ENCODE measurements around the gene DZIP3.

The DZIP3 gene

DNA sequence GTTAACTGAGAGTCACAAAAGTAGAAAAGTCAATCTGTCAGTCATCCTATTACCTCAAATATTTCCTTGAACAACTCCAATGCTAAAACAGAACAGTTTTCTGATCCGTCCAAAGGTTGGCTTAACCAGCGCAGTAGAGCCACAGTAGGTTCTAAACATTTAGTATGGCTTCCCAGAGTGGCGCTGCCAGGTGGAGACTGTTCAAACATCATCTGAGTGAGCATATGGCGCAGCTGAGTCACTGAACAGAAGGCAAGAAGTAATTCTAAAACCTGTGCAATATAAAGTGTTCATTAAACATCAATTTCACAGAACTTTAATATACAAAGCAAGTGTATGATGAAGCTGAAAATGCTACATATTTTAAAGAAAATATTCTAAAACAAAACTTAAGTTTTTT, 20.2 kb upstream of the DZIP3 start (continued):
- TF ChIP-seq ZFP30 (CRISPR knock-in tag; IDR thresholded peaks at IDR 0.05) (no peak), BACH2 (CRISPR knock-in tag; IDR thresholded peaks at IDR 0.05; ENCODE audit: borderline replicate concordance) (no peak), ZNF8 (CRISPR knock-in tag; IDR thresholded peaks at IDR 0.05) (no peak), OSR1 (CRISPR knock-in tag; IDR thresholded peaks at IDR 0.05) (no peak), ARNTL (CRISPR knock-in tag; IDR thresholded peaks at IDR 0.05; ENCODE audit: borderline replicate concordance, low read depth) (no peak), PPARA (CRISPR knock-in tag; IDR thresholded peaks at IDR 0.05; ENCODE audit: borderline replicate concordance) (no peak), TOX (CRISPR knock-in tag; IDR thresholded peaks at IDR 0.05; ENCODE audit: borderline replicate concordance) (no peak), ISL1 (CRISPR knock-in tag; IDR thresholded peaks at IDR 0.05) (no peak), ZNF565 (CRISPR knock-in tag; conservative IDR thresholded peaks at IDR 0.05; ENCODE audit: low read depth) (no peak)
- TF ChIP-seq, protein P1, sequence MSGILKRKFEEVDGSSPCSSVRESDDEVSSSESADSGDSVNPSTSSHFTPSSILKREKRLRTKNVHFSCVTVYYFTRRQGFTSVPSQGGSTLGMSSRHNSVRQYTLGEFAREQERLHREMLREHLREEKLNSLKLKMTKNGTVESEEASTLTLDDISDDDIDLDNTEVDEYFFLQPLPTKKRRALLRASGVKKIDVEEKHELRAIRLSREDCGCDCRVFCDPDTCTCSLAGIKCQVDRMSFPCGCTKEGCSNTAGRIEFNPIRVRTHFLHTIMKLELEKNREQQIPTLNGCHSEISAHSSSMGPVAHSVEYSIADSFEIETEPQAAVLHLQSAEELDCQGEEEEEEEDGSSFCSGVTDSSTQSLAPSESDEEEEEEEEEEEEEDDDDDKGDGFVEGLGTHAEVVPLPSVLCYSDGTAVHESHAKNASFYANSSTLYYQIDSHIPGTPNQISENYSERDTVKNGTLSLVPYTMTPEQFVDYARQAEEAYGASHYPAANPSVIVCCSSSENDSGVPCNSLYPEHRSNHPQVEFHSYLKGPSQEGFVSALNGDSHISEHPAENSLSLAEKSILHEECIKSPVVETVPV (CRISPR knock-in tag; IDR thresholded peaks at IDR 0.05), result no peak
- TF ChIP-seq, protein P2, sequence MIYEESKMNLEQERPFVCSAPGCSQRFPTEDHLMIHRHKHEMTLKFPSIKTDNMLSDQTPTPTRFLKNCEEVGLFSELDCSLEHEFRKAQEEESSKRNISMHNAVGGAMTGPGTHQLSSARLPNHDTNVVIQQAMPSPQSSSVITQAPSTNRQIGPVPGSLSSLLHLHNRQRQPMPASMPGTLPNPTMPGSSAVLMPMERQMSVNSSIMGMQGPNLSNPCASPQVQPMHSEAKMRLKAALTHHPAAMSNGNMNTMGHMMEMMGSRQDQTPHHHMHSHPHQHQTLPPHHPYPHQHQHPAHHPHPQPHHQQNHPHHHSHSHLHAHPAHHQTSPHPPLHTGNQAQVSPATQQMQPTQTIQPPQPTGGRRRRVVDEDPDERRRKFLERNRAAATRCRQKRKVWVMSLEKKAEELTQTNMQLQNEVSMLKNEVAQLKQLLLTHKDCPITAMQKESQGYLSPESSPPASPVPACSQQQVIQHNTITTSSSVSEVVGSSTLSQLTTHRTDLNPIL (CRISPR knock-in tag; IDR thresholded peaks at IDR 0.05; ENCODE audit: low read depth), result no peak

DNA sequence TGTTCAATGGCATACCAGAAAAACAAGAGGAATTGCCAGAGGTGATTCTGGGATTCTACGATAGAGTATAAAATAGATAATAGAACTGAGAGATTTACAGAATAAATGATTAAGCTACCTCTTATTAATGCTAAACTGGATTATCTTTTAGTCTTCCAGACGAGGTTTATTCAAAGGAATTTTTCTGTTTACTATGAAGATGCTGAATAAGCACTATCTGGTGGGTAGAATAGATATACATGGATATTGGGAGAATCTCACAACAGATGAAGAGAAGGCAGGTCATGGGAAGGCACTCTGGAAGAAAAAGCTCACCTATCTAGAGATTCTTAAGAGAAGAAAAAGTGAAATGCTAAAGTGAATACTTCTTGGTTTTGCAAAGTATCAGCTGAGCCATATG, 11.5 kb upstream of the DZIP3 start:
- TF ChIP-seq, protein P3, sequence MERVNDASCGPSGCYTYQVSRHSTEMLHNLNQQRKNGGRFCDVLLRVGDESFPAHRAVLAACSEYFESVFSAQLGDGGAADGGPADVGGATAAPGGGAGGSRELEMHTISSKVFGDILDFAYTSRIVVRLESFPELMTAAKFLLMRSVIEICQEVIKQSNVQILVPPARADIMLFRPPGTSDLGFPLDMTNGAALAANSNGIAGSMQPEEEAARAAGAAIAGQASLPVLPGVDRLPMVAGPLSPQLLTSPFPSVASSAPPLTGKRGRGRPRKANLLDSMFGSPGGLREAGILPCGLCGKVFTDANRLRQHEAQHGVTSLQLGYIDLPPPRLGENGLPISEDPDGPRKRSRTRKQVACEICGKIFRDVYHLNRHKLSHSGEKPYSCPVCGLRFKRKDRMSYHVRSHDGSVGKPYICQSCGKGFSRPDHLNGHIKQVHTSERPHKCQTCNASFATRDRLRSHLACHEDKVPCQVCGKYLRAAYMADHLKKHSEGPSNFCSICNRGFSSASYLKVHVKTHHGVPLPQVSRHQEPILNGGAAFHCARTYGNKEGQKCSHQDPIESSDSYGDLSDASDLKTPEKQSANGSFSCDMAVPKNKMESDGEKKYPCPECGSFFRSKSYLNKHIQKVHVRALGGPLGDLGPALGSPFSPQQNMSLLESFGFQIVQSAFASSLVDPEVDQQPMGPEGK (CRISPR knock-in tag; IDR thresholded peaks at IDR 0.05; ENCODE audit: borderline replicate concordance), result no peak
- TF ChIP-seq GLIS3 (CRISPR knock-in tag; IDR thresholded peaks at IDR 0.05), result no peak
- TF ChIP-seq, protein P4, sequence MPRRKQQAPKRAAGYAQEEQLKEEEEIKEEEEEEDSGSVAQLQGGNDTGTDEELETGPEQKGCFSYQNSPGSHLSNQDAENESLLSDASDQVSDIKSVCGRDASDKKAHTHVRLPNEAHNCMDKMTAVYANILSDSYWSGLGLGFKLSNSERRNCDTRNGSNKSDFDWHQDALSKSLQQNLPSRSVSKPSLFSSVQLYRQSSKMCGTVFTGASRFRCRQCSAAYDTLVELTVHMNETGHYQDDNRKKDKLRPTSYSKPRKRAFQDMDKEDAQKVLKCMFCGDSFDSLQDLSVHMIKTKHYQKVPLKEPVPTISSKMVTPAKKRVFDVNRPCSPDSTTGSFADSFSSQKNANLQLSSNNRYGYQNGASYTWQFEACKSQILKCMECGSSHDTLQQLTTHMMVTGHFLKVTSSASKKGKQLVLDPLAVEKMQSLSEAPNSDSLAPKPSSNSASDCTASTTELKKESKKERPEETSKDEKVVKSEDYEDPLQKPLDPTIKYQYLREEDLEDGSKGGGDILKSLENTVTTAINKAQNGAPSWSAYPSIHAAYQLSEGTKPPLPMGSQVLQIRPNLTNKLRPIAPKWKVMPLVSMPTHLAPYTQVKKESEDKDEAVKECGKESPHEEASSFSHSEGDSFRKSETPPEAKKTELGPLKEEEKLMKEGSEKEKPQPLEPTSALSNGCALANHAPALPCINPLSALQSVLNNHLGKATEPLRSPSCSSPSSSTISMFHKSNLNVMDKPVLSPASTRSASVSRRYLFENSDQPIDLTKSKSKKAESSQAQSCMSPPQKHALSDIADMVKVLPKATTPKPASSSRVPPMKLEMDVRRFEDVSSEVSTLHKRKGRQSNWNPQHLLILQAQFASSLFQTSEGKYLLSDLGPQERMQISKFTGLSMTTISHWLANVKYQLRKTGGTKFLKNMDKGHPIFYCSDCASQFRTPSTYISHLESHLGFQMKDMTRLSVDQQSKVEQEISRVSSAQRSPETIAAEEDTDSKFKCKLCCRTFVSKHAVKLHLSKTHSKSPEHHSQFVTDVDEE (CRISPR knock-in tag; IDR thresholded peaks at IDR 0.05), result no peak
- no peak for TF ChIP-seq PPARA (CRISPR knock-in tag; IDR thresholded peaks at IDR 0.05; ENCODE audit: borderline replicate concordance)
- no peak for TF ChIP-seq RARB (CRISPR knock-in tag; IDR thresholded peaks at IDR 0.05)
- TF ChIP-seq ZFP3 (CRISPR knock-in tag; IDR thresholded peaks at IDR 0.05), result no peak
- TF ChIP-seq, protein P2 (CRISPR knock-in tag; IDR thresholded peaks at IDR 0.05; ENCODE audit: low read depth), result no peak
- TF ChIP-seq ZFP30 (CRISPR knock-in tag; IDR thresholded peaks at IDR 0.05), result no peak
- TF ChIP-seq OSR1 (CRISPR knock-in tag; IDR thresholded peaks at IDR 0.05), result no peak
- TF ChIP-seq ARNTL (CRISPR knock-in tag; IDR thresholded peaks at IDR 0.05; ENCODE audit: borderline replicate concordance, low read depth), result no peak
- TF ChIP-seq CSDC2 (CRISPR knock-in tag; IDR thresholded peaks at IDR 0.05), result no peak
- no peak for TF ChIP-seq ZNF70 (CRISPR knock-in tag; IDR thresholded peaks at IDR 0.05)
- TF ChIP-seq, protein P5, sequence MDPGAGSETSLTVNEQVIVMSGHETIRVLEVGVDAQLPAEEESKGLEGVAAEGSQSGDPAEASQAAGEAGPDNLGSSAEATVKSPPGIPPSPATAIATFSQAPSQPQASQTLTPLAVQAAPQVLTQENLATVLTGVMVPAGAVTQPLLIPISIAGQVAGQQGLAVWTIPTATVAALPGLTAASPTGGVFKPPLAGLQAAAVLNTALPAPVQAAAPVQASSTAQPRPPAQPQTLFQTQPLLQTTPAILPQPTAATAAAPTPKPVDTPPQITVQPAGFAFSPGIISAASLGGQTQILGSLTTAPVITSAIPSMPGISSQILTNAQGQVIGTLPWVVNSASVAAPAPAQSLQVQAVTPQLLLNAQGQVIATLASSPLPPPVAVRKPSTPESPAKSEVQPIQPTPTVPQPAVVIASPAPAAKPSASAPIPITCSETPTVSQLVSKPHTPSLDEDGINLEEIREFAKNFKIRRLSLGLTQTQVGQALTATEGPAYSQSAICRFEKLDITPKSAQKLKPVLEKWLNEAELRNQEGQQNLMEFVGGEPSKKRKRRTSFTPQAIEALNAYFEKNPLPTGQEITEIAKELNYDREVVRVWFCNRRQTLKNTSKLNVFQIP (CRISPR knock-in tag; IDR thresholded peaks at IDR 0.05; ENCODE audit: borderline replicate concordance, low read depth), result no peak
- TF ChIP-seq SNAI2 (CRISPR knock-in tag; IDR thresholded peaks at IDR 0.05), result no peak
- no peak for TF ChIP-seq ESRRG (CRISPR knock-in tag; IDR thresholded peaks at IDR 0.05)
- no peak for TF ChIP-seq TCF4 (CRISPR knock-in tag; IDR thresholded peaks at IDR 0.05; ENCODE audit: borderline replicate concordance)
- no peak for TF ChIP-seq ZC3H10 (CRISPR knock-in tag; IDR thresholded peaks at IDR 0.05)
- ATAC-seq, result no peak
